Breast epithelium (tissue), 4 donors: Measurements from ENCODE around the gene HSPB6. TPM values are rescaled to one million over a fixed set of nuclear protein-coding genes. Genes with fewer than 3 reads are reported as not detected.
A peak's percentile ranks its signal among the peaks of the same experiment; 100 is the strongest.

Experiments used
- DNase-seq, 2 donors: peaks; one replicate each; pipeline ENCODE4 v3.0.0-alpha.2; 2019; ENCODE audit warnings: low spot score in 2 of 2
- H3K27ac ChIP-seq, 2 donors: fragments of 200-600 bp; sonication (generic) in 1 of 2; one replicate each; pipeline ENCODE4 v1.5.1; 2016 to 2019; ENCODE audit warnings: mild to moderate bottlenecking in 1 of 2
- H3K27me3 ChIP-seq, 2 donors: fragments of 200-600 bp; sonication (generic) in 1 of 2; one replicate each; pipeline versions ENCODE4 v1.5.1 to v1.6.0; 2017 to 2019; ENCODE audit warnings: control low read depth in 1 of 2, mild to moderate bottlenecking in 1 of 2
- H3K36me3 ChIP-seq: fragments of 200-600 bp; one replicate; pipeline ENCODE4 v1.5.1; 2019
- H3K4me1 ChIP-seq, 2 donors: fragments of 200-600 bp; sonication (generic); one replicate each; pipeline ENCODE4 v1.5.1; 2016 to 2019; ENCODE audit warnings: control low read depth in 1 of 2
- H3K4me3 ChIP-seq, 3 donors: fragments of 200-600 bp; sonication (generic); 1 replicate in 2 of 3; 2 replicates in 1 of 3; pipeline ENCODE4 v1.5.1; 2016 to 2019; ENCODE audit warnings: mild to moderate bottlenecking in 3 of 3, moderate library complexity in 2 of 3
- H3K9me3 ChIP-seq, 2 donors: fragments of 200-600 bp; sonication (generic) in 1 of 2; one replicate each; pipeline ENCODE4 v1.5.1; 2016 to 2019; ENCODE audit warnings: control low read depth in 1 of 2
- POLR2A ChIP-seq: fragments of 450-650 bp; IDR thresholded peaks from one replicate; pipeline ENCODE4 v1.6.1; 2016; ENCODE audit warnings: antibody characterized with exemption, mild to moderate bottlenecking, moderate library complexity
- POLR2AphosphoS5 ChIP-seq, 3 donors: sonication (generic); formaldehyde crosslinking; IDR thresholded peaks; one replicate each; pipeline ENCODE4 v1.6.1; 2017; ENCODE audit warnings: antibody characterized with exemption in 3 of 3
- intact Hi-C: fragments of 100-400 bp; cut with DNase I; formaldehyde crosslinking; loops from one replicate; pipeline ENCODE4 v1.15.1; 2023; ENCODE audit warnings: low total_unique reads
- total RNA-seq, 3 donors: library from RNA; depleted of rRNA; stranded (reverse); fragments of >200 nt; gene quantifications; one replicate each; pipeline ENCODE4 v1.1.0, GENCODE V29; 2016
- TF ChIP-seq, protein P1 (sequence below), 3 donors: fragments of 450-650 bp; IDR thresholded peaks; one replicate each; pipeline ENCODE4 v1.5.1; 2016 to 2017; ENCODE audit warnings: antibody characterized with exemption in 3 of 3, mild to moderate bottlenecking in 3 of 3, moderate library complexity in 3 of 3

HSPB6 gene
- total RNA-seq, 3 donors from 2014 or later: 31.0 to 144 (median 81.9) TPM

DNA sequence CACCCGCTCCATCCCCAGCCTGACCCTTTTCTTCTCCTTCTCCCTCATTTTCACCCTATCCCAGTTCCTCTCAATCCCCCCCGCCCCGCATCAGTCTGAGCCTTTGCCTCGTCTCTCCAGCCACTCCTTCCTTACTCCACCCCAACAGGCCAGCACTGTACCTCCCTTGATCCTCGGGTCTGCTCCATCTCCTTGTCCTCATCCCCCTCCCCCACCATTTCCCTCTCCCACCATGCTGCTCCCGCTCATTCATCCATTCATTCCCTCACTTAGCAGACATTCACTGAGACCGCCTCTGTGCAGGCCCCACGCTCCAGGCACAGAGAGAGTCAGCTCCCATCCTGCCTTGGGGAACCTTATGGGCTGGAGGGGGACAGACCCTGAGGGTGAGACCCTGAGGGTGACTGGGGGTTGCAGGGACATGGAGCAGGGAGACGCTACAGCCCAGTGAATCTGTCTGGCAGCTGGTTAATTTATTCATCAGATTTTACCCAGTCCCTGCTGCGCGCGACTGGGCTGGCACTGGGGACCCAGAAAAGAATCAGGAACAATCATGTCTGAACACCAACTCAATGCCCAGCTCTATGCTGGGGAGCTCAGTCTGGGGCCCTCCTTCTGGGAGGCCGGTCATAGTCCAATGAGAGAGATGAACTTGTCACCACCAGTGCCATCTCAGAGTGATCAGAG is 19.4 kb upstream of the HSPB6 start:
- H3K4me1 ChIP-seq: peaks cover 0 to 4% of the 10 kb centered on the region in 2 donors
- no peak for DNase-seq
- H3K4me3 ChIP-seq: peak overlapping the region; percentile 72 to 82 (median 79)
- intact Hi-C loops: no loop called here
- TF ChIP-seq POLR2AphosphoS5 (IDR thresholded peaks at IDR 0.05): no peak
- no peak for TF ChIP-seq POLR2A
- TF ChIP-seq, protein P1, sequence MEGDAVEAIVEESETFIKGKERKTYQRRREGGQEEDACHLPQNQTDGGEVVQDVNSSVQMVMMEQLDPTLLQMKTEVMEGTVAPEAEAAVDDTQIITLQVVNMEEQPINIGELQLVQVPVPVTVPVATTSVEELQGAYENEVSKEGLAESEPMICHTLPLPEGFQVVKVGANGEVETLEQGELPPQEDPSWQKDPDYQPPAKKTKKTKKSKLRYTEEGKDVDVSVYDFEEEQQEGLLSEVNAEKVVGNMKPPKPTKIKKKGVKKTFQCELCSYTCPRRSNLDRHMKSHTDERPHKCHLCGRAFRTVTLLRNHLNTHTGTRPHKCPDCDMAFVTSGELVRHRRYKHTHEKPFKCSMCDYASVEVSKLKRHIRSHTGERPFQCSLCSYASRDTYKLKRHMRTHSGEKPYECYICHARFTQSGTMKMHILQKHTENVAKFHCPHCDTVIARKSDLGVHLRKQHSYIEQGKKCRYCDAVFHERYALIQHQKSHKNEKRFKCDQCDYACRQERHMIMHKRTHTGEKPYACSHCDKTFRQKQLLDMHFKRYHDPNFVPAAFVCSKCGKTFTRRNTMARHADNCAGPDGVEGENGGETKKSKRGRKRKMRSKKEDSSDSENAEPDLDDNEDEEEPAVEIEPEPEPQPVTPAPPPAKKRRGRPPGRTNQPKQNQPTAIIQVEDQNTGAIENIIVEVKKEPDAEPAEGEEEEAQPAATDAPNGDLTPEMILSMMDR (IDR thresholded peaks at IDR 0.05): no peak
- no peaks in the 10 kb centered on the region for H3K36me3 ChIP-seq
- no peak overlapping the region for H3K27ac ChIP-seq
- no peaks in the 10 kb centered on the region for H3K9me3 ChIP-seq
- no peaks in the 10 kb centered on the region for H3K27me3 ChIP-seq

DNA sequence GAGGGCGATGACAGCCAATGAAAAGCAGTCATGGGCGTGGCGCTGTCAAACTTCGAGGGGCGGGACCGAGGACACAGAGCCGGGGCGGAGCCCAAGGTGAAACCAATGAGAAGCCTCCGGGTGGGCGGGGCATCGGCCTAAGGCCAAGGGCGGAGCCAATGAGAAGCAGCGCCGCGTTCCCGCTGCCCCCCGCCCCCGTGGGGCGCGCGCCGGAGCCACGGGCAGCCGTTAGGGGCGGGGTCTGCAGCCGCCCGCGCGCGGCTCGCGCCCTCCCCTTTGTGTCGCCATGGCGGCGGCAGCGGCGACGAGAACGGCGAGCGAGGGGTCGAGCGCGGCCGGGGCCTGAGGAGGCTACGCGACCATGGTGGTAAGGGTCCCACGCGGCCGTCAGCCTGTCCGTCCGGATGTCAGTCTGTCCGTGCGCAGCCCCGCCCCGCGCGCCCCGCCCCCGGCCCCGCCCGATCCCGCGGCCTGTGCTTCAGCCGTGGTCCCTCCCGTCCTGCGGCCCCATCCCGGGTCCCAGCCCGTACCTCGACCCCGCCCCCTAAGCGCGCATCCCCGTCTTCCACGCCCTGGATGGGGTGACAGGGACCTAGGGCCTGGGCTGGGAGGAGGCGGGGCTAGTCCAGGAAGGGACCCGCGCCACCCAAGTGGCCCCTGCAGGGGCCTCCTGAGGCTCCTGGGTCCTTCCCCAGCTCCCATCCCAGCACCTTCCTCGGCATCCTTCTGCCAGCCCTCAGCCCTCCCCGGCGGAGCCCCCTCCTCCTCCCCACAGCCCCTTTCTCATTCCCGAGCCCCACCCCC is 18.7 kb upstream of the HSPB6 start, which contains the start of gene ARHGAP33:
Gene ARHGAP33 (plus strand): TSS at position 267 of the 804 bp plus-strand sequence. CDS start 95 bp downstream, at position 362.
- Histone ChIP-seq H3K36me3 (no peaks in the 10 kb centered on the region), H3K27me3 (no peaks in the 10 kb centered on the region), H3K4me1 (peaks cover 0 to 4% of the 10 kb centered on the region in 2 donors), H3K9me3 (no peaks in the 10 kb centered on the region), H3K4me3 (peak within 1 kb of the TSS; percentile 72 to 82 (median 79)), H3K27ac (peak within 1 kb of the TSS in 1 of 2 donors; percentile 36)
- TF ChIP-seq, protein P1 (IDR thresholded peaks at IDR 0.05): no peak
- TF ChIP-seq POLR2AphosphoS5 (IDR thresholded peaks at IDR 0.05): no peak
- no peak for TF ChIP-seq POLR2A
- DNase-seq: peak; percentile 98 to 99
- intact Hi-C loops: no loop called here

DNA sequence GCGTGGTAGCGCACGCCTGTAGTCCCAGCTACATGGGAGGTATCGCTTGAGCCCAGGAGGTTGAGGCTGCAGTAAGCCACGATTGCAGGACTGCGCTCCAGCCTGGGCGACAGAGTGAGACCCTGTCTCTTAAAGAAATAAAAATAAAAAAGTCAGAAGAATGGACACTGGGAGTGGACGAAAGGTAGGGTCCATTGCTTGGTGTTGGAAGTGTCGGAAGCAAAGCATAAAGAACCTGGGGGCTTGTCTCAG is 18.1 kb upstream of the HSPB6 start:
- DNase-seq: no peak
- Histone ChIP-seq H3K27me3 (no peaks in the 10 kb centered on the region), H3K4me1 (peaks cover 0 to 4% of the 10 kb centered on the region in 2 donors), H3K36me3 (no peaks in the 10 kb centered on the region), H3K4me3 (peak overlapping the region; percentile 72 to 82 (median 79)), H3K9me3 (no peaks in the 10 kb centered on the region), H3K27ac (no peak overlapping the region)
- TF ChIP-seq POLR2AphosphoS5 (IDR thresholded peaks at IDR 0.05) (no peak), POLR2A (no peak)
- TF ChIP-seq, protein P1 (IDR thresholded peaks at IDR 0.05): no peak
- intact Hi-C loops: no loop called here

DNA sequence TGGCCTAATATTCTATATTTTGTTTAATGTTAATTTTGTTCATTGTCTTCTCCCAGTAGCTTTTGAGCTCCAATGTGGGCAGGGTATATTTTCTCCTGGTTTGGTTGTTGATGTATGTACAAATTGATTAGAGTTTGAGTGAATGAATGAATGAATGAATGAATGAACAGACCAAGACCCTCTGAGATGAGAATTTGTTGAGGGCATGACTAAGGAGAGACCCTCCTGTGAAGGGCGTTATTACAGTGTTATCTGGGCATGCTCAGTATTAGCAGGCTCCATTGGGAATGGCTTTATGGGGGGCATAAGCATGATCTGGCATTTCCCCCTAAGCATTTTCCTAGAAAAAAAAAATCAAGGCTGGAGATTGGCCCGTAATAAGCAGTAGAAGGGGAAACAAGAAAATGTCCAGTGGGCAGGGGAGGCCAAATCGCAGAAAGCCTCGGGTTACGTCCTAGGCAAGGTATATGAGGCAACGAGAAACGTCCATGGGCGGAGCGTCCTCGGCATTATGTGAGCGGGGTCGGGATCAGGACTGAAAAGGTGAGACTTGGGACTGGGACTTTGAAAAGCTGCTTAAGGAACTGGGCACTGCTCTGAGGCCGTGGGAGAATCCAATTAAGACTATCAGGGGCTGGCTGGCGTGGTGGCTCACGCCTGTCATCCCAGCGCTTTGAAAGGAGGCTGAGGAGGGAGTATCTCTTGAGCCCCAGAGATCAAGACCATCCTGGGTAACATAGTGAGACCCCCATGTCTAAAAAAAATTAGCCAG is 17.6 kb upstream of the HSPB6 start:
- Histone ChIP-seq H3K27ac (no peak overlapping the region), H3K27me3 (no peaks in the 10 kb centered on the region), H3K4me1 (peaks cover 0 to 4% of the 10 kb centered on the region in 2 donors), H3K4me3 (peak overlapping the region; percentile 72 to 82 (median 79)), H3K36me3 (no peaks in the 10 kb centered on the region), H3K9me3 (no peaks in the 10 kb centered on the region)
- intact Hi-C loops: no loop called here
- TF ChIP-seq POLR2AphosphoS5 (IDR thresholded peaks at IDR 0.05) (no peak), POLR2A (no peak)
- TF ChIP-seq, protein P1 (IDR thresholded peaks at IDR 0.05): no peak
- no peak for DNase-seq
